HepG2 (cell line): Measurements from ENCODE around the gene CNTROB. TPM values are rescaled to one million over a fixed set of nuclear protein-coding genes. Genes with fewer than 3 reads are reported as not detected.

ENCODE experiments used
- NFYC ChIP-seq: IDR thresholded peaks from 2 replicates; pipeline ENCODE4 v1.6.1; 2016; ENCODE audit warnings: missing genetic modification reagents, missing compliant biosample characterization
- ZBTB38 ChIP-seq: sonication (generic); formaldehyde crosslinking; IDR thresholded peaks from 2 replicates; pipeline ENCODE4 v1.5.1; 2020; ENCODE audit warnings: mild to moderate bottlenecking, missing genetic modification reagents
- ZNF230 ChIP-seq: sonication (generic); formaldehyde crosslinking; IDR thresholded peaks from 2 replicates; pipeline ENCODE4 v1.4.0; 2020; ENCODE audit warnings: mild to moderate bottlenecking, missing genetic modification reagents
- ZNF318 ChIP-seq: sonication (generic); formaldehyde crosslinking; IDR thresholded peaks from 2 replicates; pipeline ENCODE4 v1.4.0; 2020; ENCODE audit warnings: mild to moderate bottlenecking, missing genetic modification reagents
- ZNF407 ChIP-seq: sonication (generic); formaldehyde crosslinking; IDR thresholded peaks from one replicate; pipeline ENCODE4 v1.5.1; 2020; ENCODE audit warnings: mild to moderate bottlenecking, missing genetic modification reagents; ENCODE audit errors: not compliant biosample characterization
- polyA plus RNA-seq, 8 experiments: library from polyadenylated mRNA; depleted of rRNA in 3 of 8; stranded (reverse) in 7 of 8; unstranded in 1 of 8; fragments of >200 nt; fragmentation: Illumina TruSeq in 4 of 8; extraction: Trizol in 4 of 8; gene quantifications; 2 replicates each; pipeline versions ENCODE4 v1.2.1 to v1.2.3, GENCODE V29; 2011 to 2016; ENCODE audit warnings: low read depth in 4 of 8, missing spikeins in 1 of 8, mixed read lengths in 1 of 8; ENCODE audit not compliant: insufficient read depth in 1 of 8
- total RNA-seq, 5 experiments: library from RNA; depleted of rRNA; stranded (reverse); fragments of >200 nt; fragmentation: Illumina TruSeq; extraction: Trizol; gene quantifications; 2 replicates each; pipeline ENCODE4 v1.2.3, GENCODE V29; 2016; ENCODE audit warnings: low read depth in 1 of 5

The CNTROB gene
- total and polyA plus RNA-seq, 2 of the 13 experiments (the other 11 are each of a cell fraction or from before 2014, with no cell fraction given): 21.2 to 24.1 TPM

DNA sequence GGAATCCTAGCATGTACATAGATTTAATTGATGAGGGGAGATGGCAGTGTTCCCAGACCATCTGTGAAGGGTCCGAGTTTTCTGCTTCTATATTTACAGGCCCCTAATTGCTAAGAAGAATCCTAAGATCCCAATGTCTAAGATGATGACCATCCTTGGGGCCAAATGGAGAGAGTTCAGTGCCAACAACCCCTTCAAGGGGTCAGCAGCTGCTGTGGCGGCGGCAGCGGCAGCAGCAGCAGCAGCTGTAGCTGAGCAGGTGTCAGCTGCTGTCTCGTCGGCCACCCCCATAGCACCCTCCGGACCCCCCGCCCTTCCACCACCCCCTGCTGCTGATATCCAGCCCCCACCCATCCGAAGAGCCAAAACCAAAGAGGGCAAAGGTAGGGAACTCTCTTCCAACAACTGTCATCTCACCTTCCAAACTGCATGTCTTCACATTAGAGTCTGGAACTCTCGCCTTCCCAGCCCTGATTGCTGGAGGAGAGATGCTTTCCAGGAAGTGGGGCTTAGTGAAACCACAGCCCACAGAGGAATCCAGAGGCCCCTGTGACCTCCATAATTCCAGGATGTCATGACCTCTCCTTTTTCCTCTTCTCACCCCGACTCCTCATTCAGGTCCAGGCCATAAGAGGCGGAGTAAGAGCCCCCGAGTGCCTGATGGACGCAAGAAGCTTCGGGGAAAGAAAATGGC, 38.7 kb upstream of the CNTROB start (continued):
- TF ChIP-seq ZNF407 (CRISPR knock-in tag) (no peak), ZNF230 (CRISPR knock-in tag) (no peak), ZBTB38 (CRISPR knock-in tag) (no peak), NFYC (CRISPR knock-in tag) (no peak), ZNF318 (no peak)
- TF ChIP-seq, all 625 proteins: peak for 0
